Activated effector memory CD4-positive, alpha-beta T cell treated with Interleukin-2 at 50 U/mL for 16 hours (primary cell): ENCODE measurements around the gene PTPRF.
"Not testable (repeated sequence)": the region's sequence is repeated elsewhere in the genome, so short reads cannot be mapped to it uniquely, and the experiment has no call there.

ENCODE experiments used
- DNase-seq: peaks from one replicate; pipeline ENCODE4 v3.0.0-alpha.2; 2020

Gene PTPRF

GRCh38 chr1:43638381-43638780 lies 107.7 kb downstream of the PTPRF start:
- not testable (repeated sequence) for DNase-seq

DNA sequence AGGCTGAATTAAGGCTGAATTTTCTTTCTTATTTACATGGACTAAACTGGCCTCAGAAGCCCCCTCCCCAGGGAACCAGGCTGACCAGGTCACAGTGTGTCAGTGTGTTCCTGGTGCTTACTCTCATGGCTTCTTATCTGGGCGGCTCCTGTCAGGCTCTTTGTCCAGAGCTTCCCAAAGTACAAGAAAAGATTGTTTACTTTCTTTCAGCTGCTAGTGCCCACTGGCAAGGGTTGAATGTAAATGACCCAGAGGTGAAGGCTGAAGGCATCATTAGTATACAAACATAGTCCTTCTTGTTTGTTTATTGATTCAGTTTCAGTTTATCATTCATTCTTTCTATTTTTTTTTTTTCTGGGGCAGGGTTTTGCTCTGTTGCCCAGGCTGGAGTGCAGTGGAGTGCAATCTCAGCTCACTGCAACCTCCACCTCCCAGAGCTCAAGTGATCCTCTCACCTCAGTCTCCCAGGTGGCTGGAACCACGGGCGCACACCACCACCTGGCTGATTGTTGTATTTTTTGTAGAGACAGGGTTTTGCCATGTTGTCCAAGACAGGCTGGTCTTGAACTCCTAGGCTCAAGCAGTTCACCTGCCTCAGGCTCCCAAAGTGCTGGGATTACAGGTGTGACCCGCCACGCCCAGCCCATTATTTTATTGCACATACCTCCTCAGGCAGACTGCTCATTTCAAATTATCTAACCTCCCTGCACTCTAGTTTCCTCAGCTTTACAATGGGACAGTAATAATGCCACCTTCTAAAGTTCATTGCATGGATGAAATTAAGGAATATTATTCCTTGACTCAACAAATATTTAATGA lies 109.5 kb downstream of the PTPRF start:
- no peak for DNase-seq

DNA sequence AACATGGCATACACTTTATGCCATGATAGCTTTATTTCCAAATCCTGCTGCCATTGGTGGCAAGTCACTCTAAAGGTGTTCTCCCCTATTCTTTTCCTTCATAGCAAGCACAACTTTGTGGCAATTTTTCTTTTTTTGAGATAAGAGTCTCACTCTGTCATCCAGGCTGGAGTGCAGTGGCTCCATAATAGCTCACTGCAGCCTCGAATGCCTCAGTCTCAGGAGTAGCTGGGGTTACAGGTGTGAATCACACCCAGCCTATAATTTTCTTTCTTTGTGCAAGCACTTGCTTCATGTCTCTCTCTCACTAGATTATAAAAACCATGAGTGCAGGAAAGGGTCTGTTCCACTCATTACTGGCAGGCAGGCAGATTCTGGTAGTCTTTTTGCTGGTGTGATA lies 113.9 kb downstream of the PTPRF start:
- no peak for DNase-seq

- no peak for DNase-seq
These were observed 114.8 kb downstream of the PTPRF start for GRCh38 chr1:43645461-43645860.

DNA sequence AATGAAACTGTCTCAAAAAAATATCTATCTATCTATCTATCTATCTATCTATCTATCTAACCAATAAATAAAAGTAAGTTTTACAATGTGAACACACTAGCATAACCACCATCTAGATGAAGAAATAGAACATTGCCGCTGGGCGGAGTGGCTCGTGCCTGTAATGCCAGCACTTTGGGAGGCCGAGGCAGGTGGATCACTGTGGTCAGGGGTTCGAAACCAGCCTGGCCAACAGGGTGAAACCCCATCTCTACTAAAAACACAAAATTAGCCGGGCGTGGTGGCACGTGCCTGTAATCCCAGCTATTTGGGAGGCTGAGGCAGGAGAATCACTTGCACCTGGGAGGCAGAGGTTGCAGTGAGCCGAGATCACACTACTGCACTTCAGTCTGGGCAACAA lies 116.6 kb downstream of the PTPRF start:
- DNase-seq: not testable (repeated sequence)

GRCh38 chr1:43648221-43648847 lies 117.7 kb downstream of the PTPRF start:
- no peak for DNase-seq

DNA sequence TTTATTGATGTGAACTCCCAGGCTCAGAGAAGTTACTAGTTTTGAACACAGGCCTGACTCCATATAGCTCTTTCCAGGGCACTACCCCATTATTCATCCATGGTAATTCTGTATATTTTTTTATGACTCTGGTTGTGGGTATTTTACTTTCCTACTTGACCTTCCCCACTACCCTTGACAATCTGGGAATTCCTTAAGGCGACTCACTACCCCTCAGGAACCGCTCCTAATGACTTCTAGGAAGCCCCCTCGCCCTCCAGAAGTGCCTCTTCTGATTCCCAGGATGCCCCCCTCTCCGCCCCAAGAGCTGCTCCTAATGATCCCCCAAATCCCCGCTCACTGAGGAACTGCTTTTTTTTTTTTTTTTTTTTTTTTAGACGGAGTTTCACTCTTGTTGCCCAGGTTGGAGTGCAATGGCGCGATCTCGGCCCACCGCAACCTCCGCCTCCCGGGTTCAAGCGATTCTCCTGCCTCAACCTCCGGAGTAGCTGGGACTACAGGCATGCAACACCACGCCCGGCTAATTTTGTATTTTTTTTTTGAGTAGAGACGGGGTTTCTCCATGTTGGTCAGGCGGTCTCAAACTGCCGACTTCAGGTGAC lies 118.3 kb downstream of the PTPRF start:
- no peak for DNase-seq

DNA sequence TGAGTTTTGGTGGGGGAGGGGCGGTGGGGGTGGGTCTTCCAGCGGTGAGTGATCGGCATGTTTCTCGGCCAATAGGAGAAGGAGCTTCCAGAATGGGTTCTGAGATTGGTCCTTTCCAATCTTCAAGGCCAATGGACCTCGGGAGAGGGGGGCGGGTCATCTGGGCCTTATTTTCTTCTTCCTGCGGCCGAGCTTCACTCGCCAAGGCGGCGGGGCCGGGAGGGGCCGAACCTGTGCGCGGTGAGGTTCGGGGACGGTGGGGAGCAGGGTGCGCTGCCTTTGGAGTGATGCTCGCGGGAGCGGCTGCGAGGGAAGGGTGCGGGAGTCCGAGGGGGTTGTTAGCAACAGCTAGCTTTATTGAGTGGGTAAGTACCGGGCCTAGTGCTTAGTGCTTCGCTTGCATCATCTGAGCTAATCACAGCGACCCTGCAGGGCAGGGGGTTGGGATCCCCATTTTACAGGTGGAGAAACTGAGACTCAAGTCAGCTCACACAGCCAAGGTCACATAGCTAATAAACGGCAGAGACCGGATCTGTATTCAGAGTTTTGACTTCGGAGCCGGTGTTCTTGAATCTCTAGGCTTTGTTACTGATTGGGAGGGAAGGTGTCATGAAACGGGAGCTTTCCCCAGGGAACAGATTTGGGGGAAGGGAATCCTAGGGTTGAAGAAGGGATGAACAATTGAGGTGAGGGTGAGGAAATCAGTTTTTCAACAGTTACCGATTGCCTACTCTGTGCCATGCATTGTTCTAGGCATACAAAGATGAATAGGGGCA lies 119.8 kb downstream of the PTPRF start:
- DNase-seq: peak; percentile 81

GRCh38 chr1:43651188-43651587 lies 120.5 kb downstream of the PTPRF start:
- DNase-seq: no peak

DNA sequence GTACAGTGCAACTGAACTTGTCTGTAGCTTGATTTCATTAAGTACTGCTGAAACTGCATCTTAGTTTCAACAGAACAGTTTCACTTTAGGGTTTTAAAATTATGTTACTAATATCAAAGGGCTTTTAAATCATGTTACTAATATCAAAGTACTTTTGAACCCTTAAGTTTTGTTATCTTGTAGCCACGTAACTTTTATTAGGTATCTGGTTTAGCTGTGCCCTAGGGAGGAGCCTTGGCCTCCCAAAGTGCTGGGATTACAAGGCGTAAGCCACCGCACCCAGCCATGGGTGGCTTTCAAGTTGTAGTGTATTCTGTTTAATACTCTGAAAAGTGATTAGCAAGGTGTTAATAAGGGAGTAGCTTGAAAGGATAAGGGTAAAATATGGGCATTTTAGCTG lies 121.2 kb downstream of the PTPRF start:
- DNase-seq: no peak

GRCh38 chr1:43653339-43653738 lies 122.7 kb downstream of the PTPRF start:
- DNase-seq: no peak

GRCh38 chr1:43653893-43654292 lies 123.2 kb downstream of the PTPRF start:
- no peak for DNase-seq

DNA sequence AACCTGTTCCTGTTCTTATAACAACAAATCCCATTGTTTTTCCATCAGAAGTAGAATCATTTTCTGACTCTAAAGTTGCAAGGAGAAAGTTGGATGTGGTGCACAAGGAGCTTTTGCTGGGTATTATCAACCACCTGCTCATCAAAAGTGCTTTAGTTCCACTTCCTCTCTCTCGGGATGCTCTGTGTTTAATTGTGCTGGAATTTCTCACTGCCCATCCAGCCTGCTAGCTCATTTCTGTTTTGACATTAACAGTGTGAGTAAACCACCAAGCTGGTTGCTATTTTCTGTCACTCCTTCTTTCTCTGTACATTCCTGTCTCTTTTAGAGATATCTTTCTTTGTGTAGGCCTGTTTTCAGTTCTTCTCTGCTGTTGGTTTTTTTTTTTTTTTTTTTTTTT lies 125.3 kb downstream of the PTPRF start:
- no peak for DNase-seq

DNA sequence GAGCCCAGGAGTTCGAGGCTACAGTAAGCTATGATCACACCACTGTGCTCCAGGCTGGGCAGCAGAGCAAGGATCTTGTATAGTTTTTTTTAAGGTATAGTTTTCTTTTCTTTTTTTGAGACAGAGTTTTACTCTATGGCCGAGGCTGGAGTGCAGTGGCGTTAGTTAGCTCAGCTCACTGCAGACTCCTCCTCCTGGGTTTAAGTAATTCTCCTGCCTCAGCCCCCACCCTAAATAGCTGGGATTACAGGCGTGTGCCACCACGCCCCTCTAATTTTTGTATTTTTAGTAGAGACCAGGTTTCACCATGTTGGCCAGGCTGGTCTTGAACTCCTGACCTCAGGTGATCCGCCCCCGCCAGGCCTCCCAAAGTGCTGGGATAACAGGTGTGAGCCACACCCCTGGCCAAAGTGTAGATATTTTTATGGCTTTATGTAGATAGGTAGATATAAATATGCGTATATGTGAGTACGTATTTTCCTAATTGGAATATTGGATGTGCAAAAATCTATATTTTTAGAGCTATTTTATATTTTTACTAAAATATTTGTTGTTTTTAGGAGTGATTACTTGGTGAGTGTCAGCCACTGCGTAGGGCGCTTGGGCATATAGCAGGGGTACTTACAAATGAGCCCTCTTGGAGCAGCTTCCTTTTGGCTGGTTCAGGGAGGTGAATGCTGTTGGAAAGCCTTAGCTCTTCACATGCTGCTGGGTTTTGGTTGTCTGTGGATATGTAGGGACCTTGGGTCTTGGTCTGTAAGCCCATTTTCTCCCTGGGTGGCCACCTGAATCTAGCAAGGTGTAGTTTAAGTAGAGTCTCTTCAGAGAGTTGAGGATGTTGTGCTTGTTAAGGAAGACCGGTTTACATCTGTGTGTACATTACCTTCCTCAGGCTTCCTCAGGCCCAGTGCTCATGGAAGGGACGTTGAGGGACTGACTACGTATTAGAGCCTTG lies 128.8 kb downstream of the PTPRF start:
- DNase-seq: no peak

DNA sequence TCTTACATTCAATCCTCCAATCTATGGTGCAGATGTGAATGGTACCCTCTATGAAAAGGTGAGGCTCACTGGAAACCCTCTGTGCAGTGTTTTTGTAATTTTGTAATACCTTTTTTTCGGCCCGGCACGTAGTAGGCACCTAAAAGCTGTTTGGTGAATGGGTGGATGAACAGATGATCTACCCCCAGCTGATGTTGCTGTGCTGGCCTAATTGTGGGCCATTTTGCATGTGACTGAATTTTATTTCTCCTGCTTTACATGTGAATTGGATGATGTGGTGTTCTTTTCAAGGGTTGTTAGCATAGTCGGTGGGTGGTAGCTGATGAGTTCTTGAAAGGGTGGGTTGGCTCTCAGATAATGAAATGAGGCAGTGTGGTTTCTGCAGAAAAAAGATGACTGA lies 129.7 kb downstream of the PTPRF start:
- DNase-seq: no peak

DNA sequence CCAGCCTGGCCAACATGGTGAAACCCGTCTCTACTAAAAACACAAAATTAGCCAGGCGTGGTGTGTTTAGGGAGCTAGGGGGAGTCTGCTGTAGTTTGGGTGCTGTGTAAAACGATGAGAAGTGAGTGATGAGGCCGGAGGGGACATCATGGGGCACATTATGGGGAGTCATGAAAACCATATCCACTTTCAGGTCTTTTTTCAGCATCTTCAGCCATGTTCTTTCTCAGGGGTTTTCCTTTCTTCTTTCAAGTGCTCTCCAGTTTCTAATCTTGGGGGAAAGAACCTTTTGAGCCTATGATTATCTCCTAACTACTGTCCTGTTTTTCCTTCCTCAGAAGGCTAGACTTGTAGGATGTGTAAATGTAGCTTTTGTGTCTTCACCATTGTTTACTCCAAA lies 133.7 kb downstream of the PTPRF start:
- no peak for DNase-seq

DNA sequence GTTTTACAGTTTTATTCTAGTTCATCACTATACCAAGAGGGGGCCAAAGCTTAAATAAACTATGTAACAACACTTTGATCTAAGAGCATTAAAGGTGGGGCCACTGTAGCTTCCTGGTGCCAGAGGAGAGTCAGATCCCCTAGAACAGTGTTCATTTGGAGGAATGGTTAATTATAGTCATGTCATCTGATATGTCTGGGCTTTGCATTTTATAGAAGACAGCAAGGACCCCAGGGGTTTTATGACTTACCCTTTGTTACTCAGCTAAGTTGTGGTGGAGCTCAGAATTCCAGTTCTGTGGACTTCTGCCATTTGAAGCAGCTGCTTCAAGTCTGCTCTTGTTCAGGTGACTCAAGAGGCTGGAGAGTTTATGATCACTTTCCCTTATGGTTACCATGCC lies 135.9 kb downstream of the PTPRF start:
- no peak for DNase-seq

DNA sequence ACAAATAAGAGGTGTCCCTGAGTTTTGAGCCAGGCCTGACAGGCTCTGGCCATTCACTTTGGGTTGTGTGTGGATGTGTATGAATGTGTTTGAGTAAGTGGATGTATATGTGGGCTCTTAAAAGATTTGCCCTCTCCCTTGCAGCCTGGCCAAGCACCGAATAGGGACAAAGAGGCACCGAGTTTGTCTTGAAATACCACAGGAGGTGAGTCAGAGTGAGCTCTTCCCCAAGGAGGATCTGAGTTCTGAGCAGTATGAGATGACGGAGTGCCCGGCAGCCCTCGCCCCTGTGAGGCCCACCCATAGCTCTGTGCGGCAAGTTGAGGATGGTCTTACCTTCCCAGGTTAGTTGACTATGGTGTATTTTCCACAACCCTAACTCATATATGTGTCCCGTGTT lies 138.3 kb downstream of the PTPRF start:
- DNase-seq: no peak

DNA sequence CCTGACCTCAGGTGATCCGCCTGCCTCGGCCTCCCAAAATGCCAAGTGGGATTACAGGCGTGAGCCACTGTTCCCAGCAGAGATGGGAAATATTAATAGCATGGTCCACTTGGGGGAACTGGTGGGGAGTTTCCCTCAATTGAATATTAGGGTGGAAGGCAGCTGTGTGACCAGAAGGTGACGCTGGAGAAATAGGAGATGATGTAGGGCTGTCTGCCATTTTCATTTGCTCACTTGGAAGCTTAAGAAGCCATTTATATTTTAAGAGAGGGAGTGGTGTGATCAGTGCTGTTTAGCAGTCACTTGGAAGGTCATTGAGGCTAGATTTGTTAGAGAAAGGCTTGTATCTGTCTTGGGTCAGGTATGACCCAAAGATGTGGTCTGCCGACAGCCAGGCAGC lies 139.2 kb downstream of the PTPRF start:
- DNase-seq: no peak

GRCh38 chr1:43671193-43671592 lies 140.5 kb downstream of the PTPRF start:
- DNase-seq: no peak

GRCh38 chr1:43671626-43672330 lies 141.1 kb downstream of the PTPRF start:
- no peak for DNase-seq

GRCh38 chr1:43673261-43673660 lies 142.6 kb downstream of the PTPRF start:
- DNase-seq: no peak
